HTERT RPE-1 (cell line): Measurements from ENCODE around the gene IDUA.
"Not testable (repeated sequence)": the region's sequence is repeated elsewhere in the genome, so short reads cannot be mapped to it uniquely, and the experiment has no call there.

Source experiments
- in situ Hi-C: fragments of 300-500 bp; cut with MboI; formaldehyde crosslinking; loops from 4 replicates; pipeline ENCODE4 v1.14.3; 2020; ENCODE audit warnings: low sequenced_read_pairs

IDUA gene

GRCh38 chr4:986879-987623 lies at the start of gene IDUA:
Gene IDUA (plus strand): TSS chr4:987044. CDS start chr4:987085, 41 bp downstream.
- in situ Hi-C loops, result no loop called here

GRCh38 chr4:939508-939907 lies 47.3 kb upstream of the IDUA start:
- in situ Hi-C loops, result not testable (repeated sequence)

GRCh38 chr4:945274-946102 lies 41.4 kb upstream of the IDUA start:
- in situ Hi-C loops, result no loop called here

GRCh38 chr4:946103-946450 lies 40.8 kb upstream of the IDUA start:
- in situ Hi-C loops, result no loop called here

DNA sequence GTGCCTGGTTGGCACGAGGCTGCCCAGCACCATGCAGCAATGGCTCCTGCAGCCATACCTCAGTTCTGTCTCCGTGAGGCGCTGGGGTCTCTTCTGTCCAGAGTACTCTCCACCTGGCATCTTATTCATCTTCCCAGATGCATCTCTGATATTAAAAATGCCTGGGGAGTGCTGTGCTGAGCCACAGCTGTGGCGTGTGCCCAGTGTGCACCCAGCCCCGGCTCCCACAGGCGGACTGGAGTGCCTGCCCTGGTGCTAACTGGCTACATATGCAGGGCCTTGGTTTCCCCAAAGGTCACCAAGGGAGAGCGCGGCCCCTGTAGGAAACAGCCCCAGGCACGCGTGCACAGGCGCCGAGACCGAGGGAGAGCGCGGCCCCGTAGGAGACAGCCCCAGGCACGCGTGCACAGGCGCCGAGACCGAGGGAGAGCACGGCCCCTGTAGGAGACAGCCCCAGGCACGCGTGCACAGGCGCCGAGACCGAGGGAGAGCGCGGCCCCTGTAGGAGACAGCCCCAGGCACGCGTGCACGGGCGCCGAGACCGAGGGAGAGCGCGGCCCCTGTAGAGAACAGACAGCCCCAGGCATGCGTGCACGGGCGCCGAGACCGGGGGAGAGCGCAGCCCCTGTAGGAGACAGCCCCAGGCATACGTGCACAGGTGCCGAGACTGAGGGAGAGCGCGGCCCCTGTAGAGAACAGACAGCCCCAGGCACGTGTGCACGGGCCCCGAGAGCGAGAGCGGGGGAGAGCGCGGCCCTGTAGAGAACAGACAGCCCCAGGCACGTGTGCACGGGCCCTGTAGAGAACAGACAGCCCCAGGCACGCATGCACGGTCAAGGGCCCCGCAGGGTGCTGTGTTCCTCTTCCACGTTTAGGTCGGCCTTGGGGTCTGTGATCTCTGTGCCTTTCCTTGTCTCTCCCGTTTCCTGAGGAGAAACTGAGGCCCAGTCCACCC lies 40.0 kb upstream of the IDUA start:
- in situ Hi-C loops, result no loop called here

DNA sequence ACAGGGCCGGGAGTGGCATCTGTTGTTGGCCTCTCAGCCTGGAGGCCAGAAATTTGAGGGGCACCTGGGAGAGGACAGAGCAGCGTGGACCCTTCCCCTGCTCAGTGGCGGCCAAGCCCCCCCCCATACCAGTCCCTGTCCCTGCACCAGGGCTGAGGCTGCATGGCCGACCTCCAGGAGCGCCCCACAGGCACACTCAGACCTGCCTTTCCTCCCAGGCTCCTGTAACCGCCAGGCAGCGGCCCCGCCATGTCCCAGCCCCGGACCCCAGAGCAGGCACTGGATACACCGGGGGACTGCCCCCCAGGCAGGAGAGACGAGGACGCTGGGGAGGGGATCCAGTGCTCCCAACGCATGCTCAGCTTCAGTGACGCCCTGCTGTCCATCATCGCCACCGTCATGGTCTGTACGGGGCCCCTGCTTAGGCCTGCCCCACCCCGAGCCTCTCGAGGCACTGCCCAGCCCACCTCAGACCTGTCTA lies 39.3 kb upstream of the IDUA start:
- in situ Hi-C loops, result no loop called here

DNA sequence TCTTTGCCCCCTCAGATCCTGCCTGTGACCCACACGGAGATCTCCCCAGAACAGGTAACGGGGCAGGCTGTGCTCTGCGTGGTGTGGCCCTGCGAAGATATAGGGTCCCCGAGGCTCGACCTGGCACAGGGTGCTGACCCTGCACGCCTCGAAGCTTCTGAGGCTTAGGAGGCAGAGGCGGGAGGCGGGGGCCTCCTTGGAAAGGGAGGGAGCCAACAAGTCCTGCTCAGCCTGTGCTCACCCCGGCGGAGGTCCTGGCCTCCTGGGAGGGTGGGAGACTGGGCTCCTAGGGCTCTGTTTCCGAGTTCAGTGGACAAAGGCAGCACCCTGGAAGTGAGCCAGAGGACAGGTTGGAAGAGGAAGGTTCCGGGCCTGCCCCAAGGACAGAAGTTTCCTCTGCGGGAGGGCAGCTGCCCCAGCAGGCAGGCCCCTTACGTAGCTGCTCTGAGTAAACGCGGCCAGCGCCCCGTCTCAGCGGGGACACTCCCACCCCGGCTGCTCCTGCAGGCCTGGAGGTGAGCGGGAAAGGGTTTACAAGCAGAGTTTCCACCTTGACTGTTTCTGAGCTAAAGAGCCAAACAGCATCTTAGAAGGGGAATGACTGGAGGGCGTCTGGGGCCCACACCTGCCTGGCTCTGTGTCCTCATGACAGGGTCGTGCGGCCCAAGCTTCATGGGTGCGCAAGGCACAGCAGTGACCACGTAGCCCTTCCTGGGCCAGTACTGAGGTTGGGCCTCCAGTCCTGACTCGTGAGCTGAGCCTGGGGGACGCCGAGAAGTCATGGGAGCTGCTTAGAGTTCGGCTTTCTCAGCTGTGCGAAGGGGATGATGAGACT lies 38.5 kb upstream of the IDUA start:
- in situ Hi-C loops, result no loop called here

- in situ Hi-C loops, result no loop called here
Measured at GRCh38 chr4:948936-949300, 37.9 kb upstream of the IDUA start.

GRCh38 chr4:949656-950055 lies 37.2 kb upstream of the IDUA start:
- in situ Hi-C loops, result no loop called here

DNA sequence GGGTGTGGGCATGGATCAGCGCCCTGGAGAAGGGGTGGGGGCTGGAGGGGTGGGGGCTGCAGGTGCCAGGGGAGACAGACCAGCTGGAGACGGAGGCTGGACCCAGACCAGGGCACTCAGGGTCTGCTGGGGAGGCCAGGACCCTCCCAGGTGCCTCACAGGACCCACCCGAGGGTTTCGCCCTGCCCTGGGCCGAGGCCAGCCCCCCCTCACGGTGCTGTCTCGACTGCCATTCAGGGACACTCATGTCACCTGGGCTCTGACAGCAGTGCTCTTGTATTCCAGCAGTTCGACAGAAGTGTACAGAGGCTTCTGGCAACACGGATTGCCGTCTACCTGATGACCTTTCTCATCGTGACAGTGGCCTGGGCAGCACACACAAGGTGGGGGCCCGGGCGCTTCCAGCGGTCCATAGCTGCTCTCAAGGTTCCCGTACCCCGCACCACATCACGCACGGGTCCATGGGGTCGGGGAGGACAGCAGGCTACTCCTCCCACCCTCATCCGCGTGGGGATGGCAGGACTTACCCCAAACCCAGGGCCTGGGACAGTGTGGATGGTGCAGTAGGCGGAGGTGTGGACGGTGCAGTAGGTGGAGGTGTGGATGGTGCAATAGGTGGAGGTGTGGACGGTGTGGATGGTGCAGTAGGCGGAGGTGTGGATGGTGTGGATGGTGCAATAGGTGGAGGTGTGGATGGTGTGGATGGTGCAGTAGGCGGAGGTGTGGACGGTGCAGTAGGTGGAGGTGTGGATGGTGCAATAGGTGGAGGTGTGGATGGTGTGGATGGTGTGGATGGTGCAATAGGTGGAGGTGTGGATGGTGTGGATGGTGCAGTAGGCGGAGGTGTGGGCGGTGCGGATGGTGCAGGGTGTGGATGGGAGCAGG lies 36.5 kb upstream of the IDUA start:
- in situ Hi-C loops, result no loop called here

- in situ Hi-C loops, result no loop called here
Measured at GRCh38 chr4:951186-951585, 35.7 kb upstream of the IDUA start.

DNA sequence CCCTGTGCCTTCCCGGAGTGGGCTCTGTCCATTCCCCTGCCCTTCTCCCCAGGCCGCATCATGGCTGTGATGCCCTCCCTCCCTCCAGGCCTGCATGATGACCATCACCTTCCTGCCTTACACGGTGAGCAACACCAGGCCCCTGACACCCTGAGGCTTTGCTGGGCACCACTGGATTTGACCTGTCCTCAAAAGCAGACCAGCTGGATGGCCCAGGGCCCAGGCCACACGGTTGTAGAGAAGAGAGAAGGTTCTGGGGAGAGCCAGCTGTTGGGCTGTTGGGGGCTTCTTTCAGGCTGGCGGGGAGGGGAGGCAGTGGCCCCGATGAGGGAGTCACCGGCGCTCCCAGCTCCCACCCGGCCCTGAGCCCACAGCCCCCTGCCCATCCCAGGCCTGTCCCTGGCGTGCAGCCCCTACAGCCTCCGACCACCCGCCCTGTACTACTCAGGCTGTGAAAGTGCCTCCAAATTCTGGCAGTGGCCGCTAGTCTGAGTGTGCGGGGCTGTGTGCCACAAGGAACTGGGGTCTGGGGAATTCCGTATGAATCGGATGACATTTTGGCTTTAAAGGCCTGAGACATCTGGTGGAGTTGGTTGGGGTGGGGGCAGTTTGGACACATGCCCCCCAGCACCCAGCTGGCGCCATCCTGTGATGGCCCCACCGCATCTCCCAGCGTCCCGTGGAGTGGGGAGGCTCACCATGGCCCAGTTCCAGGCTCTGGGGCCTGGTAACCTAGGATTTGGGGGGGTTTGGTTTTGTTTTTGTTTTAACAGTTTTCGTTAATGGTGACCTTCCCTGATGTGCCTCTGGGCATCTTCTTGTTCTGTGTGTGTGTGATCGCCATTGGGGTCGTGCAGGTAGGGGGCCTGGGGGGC lies 35.0 kb upstream of the IDUA start:
- in situ Hi-C loops, result no loop called here

DNA sequence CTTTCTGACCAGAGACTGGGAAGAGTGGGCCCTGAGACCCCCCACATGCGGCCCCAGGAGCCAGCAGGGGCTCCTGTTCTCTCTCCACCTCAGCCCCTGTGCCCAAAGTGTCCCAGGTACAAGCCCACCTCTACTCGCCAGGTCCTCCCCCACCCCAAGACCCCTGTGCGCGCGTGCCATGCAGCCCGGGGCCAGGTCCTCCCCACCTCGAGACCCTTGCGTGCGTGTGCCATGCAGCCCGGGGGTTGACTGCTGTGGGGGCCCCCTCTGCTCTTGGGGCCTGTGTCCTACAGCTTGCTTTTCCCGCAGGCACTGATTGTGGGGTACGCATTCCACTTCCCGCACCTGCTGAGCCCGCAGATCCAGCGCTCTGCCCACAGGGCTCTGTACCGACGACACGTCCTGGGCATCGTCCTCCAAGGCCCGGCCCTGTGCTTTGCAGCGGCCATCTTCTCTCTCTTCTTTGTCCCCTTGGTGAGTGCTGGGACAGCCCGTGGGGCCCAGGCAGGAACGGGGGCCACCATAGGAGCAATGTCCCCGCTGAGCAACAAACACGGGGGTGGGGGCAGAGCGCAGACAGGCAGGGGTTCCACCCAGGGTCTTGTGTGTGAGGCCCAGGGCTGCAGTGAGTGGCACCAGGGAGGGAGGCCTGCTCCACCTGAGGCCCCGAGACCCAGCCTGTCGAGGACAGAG lies 33.8 kb upstream of the IDUA start:
- in situ Hi-C loops, result no loop called here

GRCh38 chr4:953574-953915 lies 33.3 kb upstream of the IDUA start:
- in situ Hi-C loops, result no loop called here

- in situ Hi-C loops, result no loop called here
Measured at GRCh38 chr4:954211-955020, 32.4 kb upstream of the IDUA start.

GRCh38 chr4:955161-955921 lies 31.5 kb upstream of the IDUA start:
- in situ Hi-C loops, result no loop called here
